ENCODE data around the gene CA10.

GRCh38 chr17:52147431-52147830, 11.1 kb downstream of the CA10 start:
- no peak for TF ChIP-seq CTCF (IDR thresholded peaks at IDR 0.05)
- no peak for TF ChIP-seq EP300 (IDR thresholded peaks at IDR 0.05)

All from sigmoid colon (tissue), 4 donors.